Measurements from ENCODE around the gene STK11. TPM values are rescaled to one million over a fixed set of nuclear protein-coding genes. Genes with fewer than 3 reads are reported as not detected.
A peak's percentile ranks its signal among the peaks of the same experiment; 100 is the strongest.

STK11 gene
- total and polyA plus RNA-seq, 7 donors, result 64.9 to 133 (median 85.9) TPM

DNA sequence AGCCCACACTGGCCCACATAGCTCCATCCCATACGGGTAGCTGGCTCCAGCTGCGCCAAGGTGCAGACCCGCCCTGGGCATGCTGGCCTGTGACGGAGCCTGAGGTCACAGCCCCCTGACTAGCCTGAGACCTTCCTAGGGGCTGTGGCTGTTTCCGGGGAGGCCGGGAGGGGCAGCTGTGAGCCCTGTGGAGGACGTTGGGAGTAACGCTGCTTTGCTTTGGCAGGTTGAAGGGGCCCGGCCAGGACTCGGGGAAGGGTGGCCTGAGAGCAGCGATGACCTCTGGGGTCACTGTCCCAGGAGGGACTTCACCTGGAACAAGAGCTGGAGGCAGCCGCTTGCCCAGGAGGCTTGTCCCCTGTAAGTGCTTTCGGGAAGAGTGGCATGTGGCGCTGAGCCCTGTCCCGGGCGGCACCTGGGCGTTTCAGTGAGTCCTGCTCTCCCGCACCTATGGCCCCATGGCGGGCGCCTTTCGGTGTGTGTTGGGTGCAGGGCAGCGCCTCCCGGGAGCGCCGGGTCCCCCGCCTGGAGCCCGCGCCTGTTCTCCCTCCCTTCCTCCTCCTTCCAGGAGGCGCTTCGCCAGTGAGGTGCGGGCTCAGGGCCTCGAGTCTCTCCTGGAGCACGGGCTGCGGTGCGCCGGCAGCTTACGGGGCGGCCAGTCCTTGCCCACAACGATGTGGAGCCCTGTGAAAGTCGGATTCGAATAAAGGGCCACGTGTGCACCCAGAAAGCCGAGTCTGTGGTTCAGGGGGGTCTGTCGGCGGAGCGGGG, 68.7 kb downstream of the STK11 start:
- Histone ChIP-seq H3K4me1 (peaks cover 58% of the 10 kb centered on the region), H3K4me3 (peak overlapping the region; percentile 87), H3K9me3 (no peaks in the 10 kb centered on the region), H3K36me3 (ENCODE audit: insufficient read depth in 1 of 2, low read depth in 1 of 2) (peaks cover 8 to 73% of the 10 kb centered on the region in 2 donors), H3K27me3 (ENCODE audit: insufficient read depth in 3 of 3, low read length in 2 of 3) (no peaks in the 10 kb centered on the region), H3K27ac (peak overlapping the region; percentile 99)
- intact Hi-C loops (cut with DNase I), result loop anchor here in 1 of 2 donors (10.0 kb wide), 1 partner anchor 141 kb away; no protein-coding TSS in a partner anchor
- no peak for TF ChIP-seq CTCF (IDR thresholded peaks at IDR 0.05)
- DNase-seq (peak; percentile 33 to 65), ATAC-seq (no peak)
- 65 to 72% (median 65%) methylated on average over 46 of the region's 46 CpGs for WGBS, 3 donors

DNA sequence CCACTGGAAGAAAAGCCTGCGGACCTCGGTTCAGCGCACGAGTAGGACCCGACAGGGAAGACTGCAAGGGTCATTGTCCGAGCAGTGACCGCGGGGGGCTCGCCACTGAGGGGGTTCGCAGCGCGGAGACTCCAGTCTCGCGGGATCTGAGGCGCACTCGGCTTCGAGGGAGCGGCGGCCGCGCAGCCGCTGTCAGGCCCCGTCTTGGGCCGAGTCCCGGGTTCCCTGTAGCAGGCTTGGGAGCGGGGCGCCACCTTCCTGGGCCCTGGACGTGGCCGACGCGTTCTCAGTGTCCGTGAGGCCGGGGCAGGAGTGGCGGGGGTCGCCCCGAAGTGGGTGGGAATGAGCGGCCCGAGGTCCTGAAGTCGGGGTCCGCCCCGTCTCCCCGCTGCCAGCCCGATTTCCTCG, 69.3 kb downstream of the STK11 start:
- 12 to 19% (median 18%) methylated on average over 18 to 44 of the region's 44 CpGs for WGBS, 3 donors
- Histone ChIP-seq H3K4me3 (peak overlapping the region; percentile 87), H3K36me3 (ENCODE audit: insufficient read depth in 1 of 2, low read depth in 1 of 2) (peaks cover 8 to 79% of the 10 kb centered on the region in 2 donors), H3K9me3 (no peaks in the 10 kb centered on the region), H3K4me1 (peaks cover 58% of the 10 kb centered on the region), H3K27ac (peak overlapping the region; percentile 99), H3K27me3 (ENCODE audit: insufficient read depth in 3 of 3, low read length in 2 of 3) (no peaks in the 10 kb centered on the region)
- TF ChIP-seq CTCF (IDR thresholded peaks at IDR 0.05), result no peak
- peak in 3 of 4 donors; percentile 1 to 5 (median 2) for ATAC-seq
- no peak for DNase-seq
- intact Hi-C loops (cut with DNase I), result loop anchor here (5.0 to 10.0 kb wide), 4 partner anchors 82 to 140 kb away; partner anchors contain the start of gene NDUFS7 (in 1 of the 2)

DNA sequence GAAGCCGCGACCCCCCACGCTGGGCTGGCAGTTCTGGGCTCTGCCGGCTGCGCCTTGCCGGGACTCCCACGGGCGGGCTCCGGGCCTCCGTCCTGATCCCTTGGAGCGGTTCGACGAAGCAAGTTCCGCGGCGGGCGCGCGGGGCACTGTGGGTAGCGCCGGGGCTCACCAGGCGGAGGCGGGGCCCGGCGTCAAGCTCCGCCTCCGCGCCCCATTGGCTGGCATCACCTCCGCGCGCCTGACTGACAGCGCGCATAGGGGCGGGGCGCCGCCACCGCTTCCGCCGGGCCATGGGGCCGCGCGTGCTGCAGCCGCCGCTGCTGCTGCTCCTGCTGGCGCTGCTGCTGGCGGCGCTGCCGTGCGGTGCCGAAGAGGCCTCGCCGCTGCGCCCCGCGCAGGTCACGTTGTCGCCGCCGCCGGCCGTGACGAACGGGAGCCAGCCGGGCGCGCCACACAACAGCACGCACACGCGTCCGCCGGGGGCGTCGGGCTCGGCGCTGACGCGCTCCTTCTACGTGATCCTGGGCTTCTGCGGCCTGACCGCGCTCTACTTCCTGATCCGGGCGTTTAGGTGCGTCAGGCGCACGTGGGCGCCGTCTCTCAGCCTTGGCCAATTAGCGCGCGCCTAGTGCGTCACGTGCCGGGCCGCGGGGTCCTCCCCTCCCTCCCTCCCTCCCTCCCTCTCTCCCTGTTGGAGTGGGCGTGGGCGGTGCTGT, 69.8 kb downstream of the STK11 start, which contains the start of gene FAM174C:
TSS of gene FAM174C (plus strand) at position 271 of the 716 bp plus-strand sequence. CDS start at position 291, 20 bp downstream.
- H3K27ac ChIP-seq, result peak within 1 kb of the TSS; percentile 99
- peak; percentile 97 for DNase-seq
- intact Hi-C loops (cut with DNase I), result loop anchor here (5.0 to 10.0 kb wide), 4 partner anchors 82 to 139 kb away; partner anchors contain the start of gene NDUFS7 (in 1 of the 2)
- ATAC-seq, result peak; percentile 76 to 81 (median 77)
- peak within 1 kb of the TSS; percentile 87 for H3K4me3 ChIP-seq
- 0 to 1% (median 0%) methylated on average over 57 to 98 of the region's 98 CpGs for WGBS, 3 donors
- peaks cover 56% of the 10 kb centered on the region for H3K4me1 ChIP-seq
- peak; percentile 8 for TF ChIP-seq CTCF (IDR thresholded peaks at IDR 0.05)
- no peaks in the 10 kb centered on the region for H3K27me3 ChIP-seq (ENCODE audit: insufficient read depth in 3 of 3, low read length in 2 of 3)
- peaks cover 8 to 81% of the 10 kb centered on the region in 2 donors for H3K36me3 ChIP-seq (ENCODE audit: insufficient read depth in 1 of 2, low read depth in 1 of 2)
- H3K9me3 ChIP-seq, result no peaks in the 10 kb centered on the region

DNA sequence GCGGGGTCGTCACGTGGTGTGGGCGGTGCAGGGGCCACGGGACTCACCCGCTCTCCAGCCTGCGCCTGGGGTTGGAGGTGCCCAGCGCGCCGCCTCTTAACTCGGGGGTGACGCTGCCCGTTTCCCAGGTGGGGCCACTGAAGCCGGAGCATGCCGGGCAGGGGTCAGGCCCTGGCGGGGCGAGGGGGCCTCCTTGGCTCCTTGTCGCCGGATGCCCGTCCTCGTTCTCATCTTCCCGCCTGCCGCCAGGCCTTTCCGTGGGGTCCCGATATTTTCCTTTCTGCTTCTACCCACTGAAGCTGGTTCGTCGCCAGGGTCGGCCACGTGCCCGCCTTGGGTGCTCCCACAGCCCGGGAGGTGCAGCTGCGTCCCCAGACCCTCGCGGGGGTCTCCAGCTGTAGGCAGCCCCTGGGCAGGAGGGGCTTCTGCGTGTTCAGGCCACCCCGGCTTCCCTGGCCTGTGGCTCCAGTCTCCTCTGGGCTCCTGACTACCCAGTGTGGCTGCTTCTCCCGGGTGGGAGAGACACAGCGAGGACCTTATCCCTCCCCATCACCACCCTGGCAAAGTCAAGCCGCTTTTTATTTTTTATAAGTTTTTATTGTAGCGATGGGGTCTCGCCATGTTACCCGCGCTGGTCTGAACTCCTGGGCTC, 70.5 kb downstream of the STK11 start:
- peaks cover 8 to 79% of the 10 kb centered on the region in 2 donors for H3K36me3 ChIP-seq (ENCODE audit: insufficient read depth in 1 of 2, low read depth in 1 of 2)
- H3K27me3 ChIP-seq (ENCODE audit: insufficient read depth in 3 of 3, low read length in 2 of 3), result no peaks in the 10 kb centered on the region
- intact Hi-C loops (cut with DNase I), result loop anchor here (5.0 to 10.0 kb wide), 4 partner anchors 81 to 139 kb away; partner anchors contain the start of gene NDUFS7 (in 1 of the 2)
- H3K9me3 ChIP-seq, result no peaks in the 10 kb centered on the region
- DNase-seq (no peak), ATAC-seq (peak in 1 of 4 donors; percentile 1)
- TF ChIP-seq CTCF (IDR thresholded peaks at IDR 0.05), result no peak
- peaks cover 50% of the 10 kb centered on the region for H3K4me1 ChIP-seq
- 9 to 19% (median 10%) methylated on average over 19 to 43 of the region's 43 CpGs for WGBS, 3 donors
- peak overlapping the region; percentile 87 for H3K4me3 ChIP-seq
- H3K27ac ChIP-seq, result peak overlapping the region; percentile 99
